ENCODE results near the gene PPP2R2D.
A peak's percentile ranks its signal among the peaks of the same experiment; 100 is the strongest.

The PPP2R2D gene

DNA sequence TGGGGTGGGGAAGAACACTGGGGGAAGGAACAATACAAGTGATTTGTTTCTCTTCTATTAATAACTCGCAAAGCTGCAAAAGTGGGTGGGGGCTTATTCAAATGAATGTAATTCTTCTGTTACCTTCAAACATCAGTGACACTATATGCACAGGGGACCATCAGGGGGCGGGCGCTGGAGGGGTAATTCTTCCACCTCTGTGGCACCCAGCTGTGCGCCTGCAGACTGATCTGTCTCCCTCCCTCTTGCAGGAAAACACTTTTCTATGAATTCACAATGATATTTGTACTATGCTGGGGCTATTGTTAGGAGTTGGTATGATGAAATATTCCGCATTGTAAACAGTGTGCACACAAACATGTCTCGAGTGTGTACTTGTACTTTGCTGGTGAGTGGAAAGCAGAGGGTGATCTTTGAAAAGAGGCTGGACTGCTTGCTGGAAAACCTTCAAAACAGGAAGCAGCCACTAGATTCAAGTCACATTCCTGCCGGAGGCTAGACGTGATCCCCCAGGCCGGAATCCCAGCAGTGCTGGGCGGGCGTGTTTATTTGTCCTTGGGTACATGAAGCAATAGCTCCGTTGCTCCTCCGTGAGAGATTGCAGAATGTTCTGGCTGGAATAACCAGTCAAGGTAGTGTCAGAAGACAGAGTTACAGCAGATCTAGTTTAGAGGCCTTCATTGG lies 96.7 kb downstream of the PPP2R2D start:
- peak in 8 of 42 donors; percentile 18 to 59 (median 22) for DNase-seq
- intact Hi-C loops (cut with DNase I) = no loop called here

DNA sequence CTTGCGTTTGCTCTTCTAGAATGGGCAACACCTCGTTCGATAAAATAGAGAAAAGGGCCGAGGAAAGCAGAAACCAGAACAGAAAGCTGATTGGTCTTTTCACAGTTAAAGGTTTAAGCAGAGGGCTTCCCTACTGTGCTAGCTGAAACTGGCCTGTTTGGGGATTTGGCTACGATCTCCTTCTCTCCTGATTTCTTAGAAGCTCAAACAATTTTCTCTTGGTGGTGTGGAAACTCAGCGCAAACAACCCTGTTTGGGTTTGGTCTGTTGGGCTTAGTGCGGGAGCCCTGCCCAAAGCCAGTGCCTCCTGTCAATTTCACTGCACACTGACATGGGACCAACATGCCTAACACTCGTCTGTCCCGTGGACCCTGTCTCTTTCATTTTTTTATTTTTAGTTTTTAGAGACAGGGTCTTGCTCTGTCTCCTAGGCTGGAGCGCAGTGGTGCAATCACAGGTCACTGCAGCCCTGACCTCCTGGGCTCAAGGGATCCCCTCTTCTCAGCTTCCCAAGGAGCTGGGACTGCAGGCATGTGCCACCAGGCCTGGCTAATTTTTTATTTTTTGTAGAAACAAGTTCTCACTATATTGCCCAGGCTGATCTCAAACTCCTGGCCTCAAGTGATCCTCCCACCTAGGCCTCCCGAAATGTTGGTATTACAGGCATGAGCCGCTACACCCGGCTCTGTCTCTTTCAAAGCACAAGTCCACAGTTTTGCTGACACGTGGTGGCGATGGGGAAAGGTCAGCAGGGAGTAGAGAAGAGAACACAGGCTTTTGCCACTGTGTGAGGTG lies 97.4 kb downstream of the PPP2R2D start:
- DNase-seq = no peak
- intact Hi-C loops (cut with DNase I) = no loop called here

DNA sequence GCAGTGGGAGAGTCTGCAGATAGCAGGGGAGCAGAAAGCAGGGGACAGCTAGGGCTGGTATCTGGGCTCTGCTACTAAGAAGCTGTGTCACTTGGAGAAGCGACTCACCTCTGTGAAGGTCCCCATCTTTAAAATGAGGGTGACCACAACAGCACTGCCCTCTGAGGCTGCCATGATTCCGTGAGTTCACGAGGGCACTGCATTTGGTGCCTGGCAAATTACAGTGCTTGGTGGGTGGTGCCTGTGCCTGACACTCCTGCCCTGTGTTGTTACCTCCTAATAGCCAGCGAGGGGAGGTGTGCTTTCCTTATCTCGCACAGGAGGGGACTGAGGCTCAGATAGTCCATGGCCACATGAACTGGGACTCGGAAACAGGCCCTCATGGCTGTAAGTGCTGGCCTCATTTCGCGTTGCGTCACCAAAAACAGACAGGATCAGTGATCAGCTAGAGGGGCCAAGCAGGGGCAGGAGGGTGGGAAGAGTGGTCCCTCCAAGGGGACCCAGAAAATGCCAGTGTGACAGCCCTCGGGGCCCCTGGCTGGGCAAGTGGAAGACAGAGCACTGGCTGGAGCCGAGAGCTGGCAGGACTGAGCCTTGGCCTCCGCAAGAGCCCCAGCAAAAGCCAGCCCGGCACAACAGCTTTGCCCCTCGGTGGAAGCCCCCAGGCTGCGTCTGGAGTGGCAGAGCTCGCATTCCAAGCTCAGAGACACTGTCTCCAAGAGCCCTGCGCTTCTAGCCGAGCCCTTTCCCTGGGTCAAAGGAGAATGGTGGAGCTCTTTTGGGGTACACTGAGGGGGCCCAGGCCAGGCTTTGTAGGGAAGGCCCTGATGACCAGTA lies 98.3 kb downstream of the PPP2R2D start:
- intact Hi-C loops (cut with DNase I) = no loop called here
- no peak for DNase-seq

DNA sequence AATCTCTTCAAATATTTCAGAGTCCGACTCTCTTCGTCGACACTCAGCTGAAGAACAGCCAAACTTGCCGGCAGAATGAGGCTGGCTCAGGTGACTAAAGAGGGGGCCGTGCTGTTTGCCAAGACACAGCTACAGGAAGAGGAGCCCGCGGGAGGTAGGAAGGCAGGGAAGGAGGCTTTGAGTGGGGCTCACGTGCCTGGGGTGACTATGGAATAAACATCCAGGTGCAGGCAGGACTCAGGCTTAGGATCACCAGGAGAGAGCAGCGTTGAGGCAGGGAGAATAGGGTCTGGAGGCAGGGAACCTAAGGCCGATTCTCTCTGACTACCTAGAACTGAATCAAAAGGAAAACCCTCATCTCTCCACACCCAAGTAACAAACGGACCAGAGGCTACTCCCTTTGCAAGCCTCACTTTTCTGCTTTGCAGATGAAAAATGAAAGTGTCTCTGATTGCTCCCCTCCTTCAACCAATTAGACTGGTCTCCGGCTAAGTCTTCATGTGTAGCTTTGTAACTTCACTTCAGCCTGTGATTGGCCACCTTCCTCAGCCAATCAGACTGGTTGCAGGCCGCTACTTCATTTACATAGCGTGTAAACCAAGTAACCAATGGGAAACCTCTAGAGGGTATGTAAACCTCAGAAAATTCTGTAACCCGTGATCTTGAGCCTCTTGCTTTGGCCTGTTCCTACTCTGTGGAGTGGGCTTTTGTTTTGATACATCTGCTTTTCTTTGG lies 100.6 kb downstream of the PPP2R2D start:
- intact Hi-C loops (cut with DNase I) = no loop called here
- DNase-seq = peak in 1 of 42 donors; percentile 41

DNA sequence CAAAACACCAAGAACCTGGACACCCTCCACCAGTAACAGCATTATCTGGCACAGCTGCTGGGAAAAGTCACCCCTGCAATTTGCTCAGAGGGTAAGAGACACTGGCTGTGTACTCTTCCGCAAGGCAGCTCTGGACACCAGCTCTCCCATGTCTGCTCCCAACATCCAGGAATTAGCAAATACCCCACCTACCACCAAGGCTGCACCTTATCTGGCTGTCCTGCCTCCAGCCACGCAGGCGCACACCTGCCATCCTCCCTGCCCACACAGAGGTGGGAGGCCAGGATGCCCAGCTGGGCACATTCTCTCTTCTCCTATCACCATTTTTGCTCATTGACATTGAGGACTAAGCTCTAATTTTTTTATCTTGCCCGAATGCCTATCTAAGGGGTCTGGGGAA lies 101.2 kb downstream of the PPP2R2D start:
- DNase-seq = no peak
- intact Hi-C loops (cut with DNase I) = no loop called here

DNA sequence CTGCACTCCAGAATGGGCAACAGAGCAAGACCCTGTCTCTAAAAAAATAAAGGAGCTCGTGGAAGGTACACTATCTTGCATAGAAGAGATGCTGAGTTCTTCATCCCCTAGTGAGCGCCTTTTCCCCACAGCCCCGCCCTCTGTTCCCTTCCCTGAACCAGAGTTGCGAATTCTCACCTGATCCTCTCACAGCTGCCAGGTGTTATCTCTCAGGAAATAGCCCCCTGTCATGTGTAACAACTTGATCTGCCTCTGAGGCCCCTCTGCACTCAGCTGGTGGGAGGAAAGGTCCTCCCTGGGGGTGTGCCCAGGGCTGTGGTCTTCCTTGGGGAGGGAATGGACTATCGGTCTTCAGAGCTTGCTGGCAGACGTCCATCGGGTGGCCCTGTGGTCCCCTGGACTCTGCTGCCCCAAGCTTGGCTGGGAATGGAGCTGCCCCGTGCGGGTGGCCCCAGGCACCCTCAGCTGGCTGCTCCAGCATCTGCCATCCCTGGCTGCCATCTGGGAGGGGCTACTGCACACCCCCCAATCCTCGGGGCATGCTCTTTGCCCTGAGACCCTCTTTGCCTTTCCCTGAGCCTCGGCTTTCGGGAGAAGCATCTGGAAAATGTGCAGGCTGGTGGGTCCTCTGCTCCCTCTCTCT lies 102.6 kb downstream of the PPP2R2D start:
- intact Hi-C loops (cut with DNase I) = no loop called here
- DNase-seq = peak in 1 of 42 donors; percentile 12

DNA sequence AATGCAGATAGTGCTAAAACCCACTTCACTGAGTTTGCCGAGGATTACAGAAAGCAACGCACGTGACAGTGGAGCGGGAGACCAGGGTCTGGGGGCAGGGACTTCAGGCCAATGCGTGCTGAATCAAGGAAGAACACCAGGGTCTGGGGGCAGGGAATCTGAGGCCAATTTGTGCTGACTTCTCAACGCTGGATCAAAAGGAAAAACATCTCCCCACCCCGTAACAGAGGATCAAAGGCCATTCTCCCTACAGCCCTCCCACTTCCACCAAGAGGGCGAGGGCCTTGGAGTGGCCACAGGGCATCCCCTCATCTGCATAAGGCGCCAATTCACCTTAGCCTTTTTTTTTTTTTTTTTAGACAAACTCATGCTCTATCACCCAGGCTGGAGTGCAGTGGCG lies 103.2 kb downstream of the PPP2R2D start:
- intact Hi-C loops (cut with DNase I) = no loop called here
- no peak for DNase-seq

DNA sequence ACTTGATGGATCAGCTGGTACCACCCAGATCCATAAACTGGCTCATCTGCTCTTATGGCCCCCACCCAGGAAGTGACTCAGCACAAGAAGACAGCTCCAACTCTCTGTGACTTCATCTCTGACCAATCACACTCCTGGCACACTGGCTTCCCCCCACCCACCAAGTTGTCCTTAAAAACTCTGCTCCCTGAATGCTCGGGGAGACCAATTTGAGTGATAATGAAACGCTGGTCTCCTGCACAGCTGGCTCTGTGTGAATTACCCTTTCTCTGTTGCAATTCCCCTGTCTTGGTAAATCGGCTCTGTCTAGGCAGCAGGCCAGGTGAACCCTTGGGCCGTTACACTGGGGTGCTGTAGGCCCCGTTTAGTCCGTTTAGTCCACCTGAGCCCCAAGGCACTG lies 104.3 kb downstream of the PPP2R2D start:
- DNase-seq = peak in 1 of 42 donors; percentile 36
- intact Hi-C loops (cut with DNase I) = no loop called here

DNA sequence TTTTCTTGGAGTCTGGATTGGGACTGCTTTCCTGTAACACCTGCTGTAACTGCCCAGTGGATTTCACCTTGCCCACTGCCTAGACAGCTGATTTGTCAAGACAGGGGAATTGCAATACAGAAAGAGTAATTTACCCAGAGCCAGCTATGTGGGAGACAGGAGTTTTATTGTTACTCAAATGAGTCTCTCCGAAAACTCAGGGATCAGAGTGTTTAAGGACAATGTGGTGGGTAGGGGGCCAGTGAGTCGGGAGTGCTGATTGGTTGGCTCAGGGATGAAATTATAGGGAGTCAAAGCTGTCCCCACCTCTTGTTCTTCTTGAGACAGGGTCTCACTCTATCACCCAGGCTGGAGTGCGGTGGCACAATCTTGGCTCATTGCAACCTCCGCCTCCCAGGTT lies 106.2 kb downstream of the PPP2R2D start:
- intact Hi-C loops (cut with DNase I) = no loop called here

DNA sequence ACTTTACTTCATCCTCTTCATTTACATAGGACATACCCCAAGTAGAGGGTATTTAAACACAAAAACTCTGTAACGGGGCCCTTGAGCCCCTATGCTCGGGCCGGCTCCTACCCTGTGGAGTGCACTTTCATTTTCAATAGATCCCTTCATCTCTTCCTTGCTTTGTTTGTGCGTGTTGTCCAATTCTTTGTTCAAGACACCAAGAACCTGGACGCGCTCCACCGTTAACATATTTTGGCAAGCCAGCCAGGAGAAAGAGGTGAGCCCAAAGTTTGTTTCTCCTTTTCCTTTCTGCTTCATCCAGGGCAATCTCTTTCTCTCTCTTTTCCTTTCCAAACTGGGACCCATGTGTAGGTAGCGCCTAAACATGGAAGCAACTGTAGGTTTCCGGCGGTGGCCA lies 106.9 kb downstream of the PPP2R2D start:
- intact Hi-C loops (cut with DNase I) = no loop called here
- no peak for DNase-seq

More for the DNA sequence above, 106.2 kb downstream of the PPP2R2D start:
- DNase-seq = no peak

Measured in head of caudate nucleus (tissue), 42 donors.